GM19467 (cell line): ENCODE measurements around the gene ZNF106.

Source experiments
- ATAC-seq: cut with Tn5 transposase; IDR thresholded peaks from one replicate; pipeline ENCODE4 v1.9.1; 2021; ENCODE audit warnings: mild to moderate bottlenecking, moderate library complexity; ENCODE audit not compliant: unreplicated experiment

ZNF106 gene

GRCh38 chr15:42409011-42409410, 81.9 kb downstream of the ZNF106 start:
- no peak for ATAC-seq

GRCh38 chr15:42408178-42408577, 82.8 kb downstream of the ZNF106 start:
- no peak for ATAC-seq

DNA sequence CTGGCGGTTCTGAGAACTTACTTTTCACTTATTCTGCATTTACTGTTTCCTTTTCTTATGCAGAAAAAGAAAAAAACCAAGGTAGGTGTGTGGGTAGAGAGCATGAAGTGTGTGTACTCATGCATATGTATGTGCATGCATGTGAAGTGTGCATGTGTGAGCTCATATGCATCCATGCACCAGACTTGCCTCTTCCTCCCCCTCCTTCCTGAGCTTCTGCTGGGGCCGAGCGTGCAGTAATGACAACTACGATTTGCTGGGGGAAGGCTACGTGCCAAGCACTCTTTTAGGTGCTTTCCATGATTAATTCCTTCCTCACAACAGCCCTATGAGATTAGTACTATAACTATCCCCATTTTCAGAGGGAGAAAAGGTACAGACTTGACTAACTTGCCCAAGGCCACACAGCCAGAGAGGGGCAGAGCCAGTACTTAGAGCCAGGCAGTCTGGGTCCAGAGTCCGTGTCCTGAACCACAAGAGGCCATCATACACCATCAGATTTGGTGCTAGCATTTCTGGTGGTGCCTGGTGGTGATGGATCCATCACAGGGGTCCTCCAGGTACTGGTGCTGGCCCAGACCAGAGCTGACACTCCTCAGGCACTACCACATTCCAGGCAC, 85.0 kb downstream of the ZNF106 start:
- no peak for ATAC-seq

- no peak for ATAC-seq
Observed at GRCh38 chr15:42404461-42405235, 86.3 kb downstream of the ZNF106 start.

- ATAC-seq, result no peak
Observed at GRCh38 chr15:42403389-42403788, 87.6 kb downstream of the ZNF106 start.

DNA sequence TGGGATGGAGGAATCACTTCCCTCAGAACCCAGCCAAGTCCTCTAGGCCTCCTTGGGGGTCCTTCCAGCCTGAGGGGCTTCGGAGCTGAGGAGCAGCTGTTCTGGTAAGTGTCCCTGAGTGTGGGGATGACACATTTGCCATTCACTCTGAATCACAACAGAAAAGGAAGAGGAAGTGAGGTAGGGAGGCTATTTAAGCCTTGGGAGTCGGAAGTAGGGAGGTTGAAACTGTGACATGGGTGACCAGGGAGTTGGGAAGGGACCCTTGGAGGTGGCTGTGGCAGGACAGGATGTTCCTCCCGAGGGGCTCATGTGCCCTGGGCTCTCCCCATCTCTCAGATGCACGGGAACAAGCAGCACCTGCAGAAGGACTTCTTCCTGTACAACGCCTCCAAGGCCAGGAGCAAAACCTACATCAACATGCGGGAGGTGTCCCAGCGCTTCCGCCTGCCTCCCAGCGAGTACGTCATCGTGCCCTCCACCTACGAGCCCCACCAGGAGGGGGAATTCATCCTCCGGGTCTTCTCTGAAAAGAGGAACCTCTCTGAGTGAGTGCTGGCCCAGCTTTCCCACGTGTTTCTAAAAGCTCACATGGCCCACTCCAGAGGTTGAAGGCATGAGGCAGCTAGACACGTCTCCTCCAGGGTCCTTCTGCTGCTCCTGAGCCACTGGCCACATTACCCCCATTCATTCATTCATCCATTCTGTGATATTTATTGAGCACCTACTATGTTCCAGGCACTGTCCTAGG, 88.3 kb downstream of the ZNF106 start:
- ATAC-seq, result no peak

DNA sequence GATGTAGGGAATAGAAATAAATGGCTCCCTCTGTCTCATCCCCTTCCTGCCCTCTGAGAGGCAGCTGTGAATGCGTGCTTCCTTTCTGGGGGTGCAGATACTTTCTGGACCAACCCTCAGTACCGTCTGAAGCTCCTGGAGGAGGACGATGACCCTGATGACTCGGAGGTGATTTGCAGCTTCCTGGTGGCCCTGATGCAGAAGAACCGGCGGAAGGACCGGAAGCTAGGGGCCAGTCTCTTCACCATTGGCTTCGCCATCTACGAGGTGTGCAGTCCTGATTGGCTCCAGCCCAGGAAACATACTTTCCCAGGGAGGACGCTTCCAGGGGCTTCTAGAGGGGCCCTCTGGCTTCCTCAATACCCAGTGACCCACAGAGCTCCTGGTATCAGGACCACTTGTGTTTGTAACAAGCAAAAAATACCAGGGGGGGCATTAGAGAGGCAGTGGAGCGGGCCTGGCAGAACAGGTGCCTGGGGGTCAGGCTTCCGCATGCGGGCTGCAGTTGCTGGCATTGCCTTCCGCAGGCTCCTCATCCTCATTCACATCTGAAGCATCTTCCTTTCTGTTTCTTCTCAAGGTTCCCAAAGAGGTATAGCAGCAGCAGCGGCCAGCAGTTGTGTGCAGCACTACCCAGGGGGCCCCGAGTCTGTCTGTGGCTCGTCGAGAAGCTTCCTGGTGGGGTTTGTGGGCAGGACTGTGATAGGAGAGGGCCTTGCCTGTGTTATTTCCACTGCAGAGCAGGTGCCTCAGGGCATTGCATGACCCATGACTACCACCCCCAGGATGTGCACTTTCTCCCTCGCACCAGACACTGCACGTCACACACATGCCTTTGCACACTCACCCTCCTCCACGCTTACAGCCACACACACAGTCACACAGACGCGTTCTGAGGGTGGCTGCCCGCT, 89.1 kb downstream of the ZNF106 start:
- no peak for ATAC-seq

DNA sequence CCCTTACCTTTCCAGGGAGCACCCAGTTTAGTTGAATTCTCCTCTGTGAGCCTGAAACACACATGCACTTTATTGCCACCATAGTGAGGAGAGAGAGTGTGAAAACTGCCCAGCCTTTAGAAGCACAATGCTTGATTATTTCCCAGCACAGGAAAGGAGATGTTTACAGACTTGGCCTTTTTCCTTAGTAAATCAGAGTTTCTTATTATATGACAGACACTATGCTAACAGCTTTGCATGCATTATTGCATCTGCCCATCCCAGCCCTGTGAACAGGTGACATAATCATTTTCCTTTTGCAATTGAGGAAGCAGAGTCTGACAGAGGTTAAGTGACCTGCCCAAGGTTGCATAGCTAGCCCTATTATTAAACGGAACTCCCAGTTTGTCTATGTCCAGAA, 95.1 kb downstream of the ZNF106 start:
- ATAC-seq, result no peak

GRCh38 chr15:42394106-42394505, 96.8 kb downstream of the ZNF106 start:
- ATAC-seq, result no peak

GRCh38 chr15:42392309-42393024, 98.5 kb downstream of the ZNF106 start:
- no peak for ATAC-seq

DNA sequence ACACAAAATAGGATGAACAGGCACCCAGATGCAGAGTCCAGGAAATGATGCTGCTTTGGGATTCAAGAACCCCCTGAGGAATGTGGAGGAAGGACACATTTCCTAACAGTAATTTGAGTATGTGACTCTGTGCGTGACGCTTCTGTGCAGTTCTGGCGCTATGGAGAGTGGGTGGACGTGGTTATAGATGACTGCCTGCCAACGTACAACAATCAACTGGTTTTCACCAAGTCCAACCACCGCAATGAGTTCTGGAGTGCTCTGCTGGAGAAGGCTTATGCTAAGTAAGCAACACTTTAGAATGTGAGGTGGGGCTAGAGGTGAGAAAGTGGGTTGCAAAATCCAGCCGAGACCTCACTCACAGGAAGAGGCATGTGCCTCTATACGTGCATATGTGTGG, 103.3 kb downstream of the ZNF106 start:
- ATAC-seq, result no peak

- ATAC-seq, result no peak
Observed at GRCh38 chr15:42385980-42386700, 104.8 kb downstream of the ZNF106 start.

- no peak for ATAC-seq
Observed at GRCh38 chr15:42385206-42385979, 105.5 kb downstream of the ZNF106 start.

DNA sequence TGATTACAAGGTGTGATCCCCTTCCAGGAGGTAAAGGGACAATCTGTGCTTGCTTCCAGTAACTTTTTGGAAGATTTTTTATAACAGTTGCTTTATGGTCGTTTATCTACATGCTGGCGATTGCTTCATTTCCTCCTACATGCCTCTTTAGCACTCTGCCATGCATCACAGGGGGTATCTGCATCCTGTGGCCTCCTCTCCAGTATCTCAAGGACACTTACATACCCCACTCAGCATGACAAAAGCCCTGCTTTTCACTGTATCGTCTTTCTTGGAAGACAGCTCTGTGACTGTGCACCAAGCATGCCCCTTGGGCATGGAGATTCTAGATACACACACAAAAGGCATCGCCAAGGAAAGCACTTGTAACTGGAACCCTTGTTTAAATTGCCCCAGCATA, 106.3 kb downstream of the ZNF106 start:
- ATAC-seq, result no peak

DNA sequence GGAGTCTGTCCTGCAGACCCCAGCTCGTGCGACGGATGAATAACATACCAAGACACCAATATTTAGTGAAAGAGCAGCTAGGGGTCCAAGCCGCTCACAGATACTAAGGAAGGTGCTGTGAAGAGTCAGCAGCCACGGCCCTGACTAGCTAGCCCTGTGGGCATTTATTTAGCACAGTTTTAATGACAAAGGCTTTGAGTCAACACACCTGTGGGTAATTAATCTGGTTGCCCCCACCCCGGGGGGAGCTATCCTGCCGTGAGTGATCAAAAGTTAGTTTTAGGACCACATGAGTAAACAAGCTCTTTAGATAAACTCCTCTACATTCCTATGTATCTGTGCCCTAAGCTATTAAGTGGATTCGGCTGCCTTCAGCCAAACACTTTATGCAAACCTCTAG, 112.9 kb downstream of the ZNF106 start:
- no peak for ATAC-seq

- no peak for ATAC-seq
Observed at GRCh38 chr15:42375941-42376340, 115.0 kb downstream of the ZNF106 start.

DNA sequence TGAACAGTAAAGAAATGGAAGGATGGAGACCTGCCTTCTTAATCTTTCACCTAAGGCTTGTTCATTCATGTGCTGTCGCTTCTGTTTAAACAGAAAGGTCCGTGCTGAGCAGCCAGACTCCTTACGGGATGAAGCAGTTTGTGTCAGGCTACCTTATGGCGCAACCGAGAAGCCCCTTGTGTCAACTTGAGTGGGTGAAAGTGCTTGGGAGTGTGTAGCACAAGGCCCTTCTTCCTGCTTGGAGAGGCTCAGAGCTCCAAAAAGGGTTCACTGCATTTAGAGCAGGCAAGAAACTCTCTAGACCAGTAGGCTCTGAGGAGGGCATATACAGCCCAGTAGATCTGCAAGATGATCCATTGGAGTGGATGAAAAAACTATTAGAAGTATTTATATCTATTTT, 115.7 kb downstream of the ZNF106 start:
- ATAC-seq, result no peak

- ATAC-seq, result no peak
Observed at GRCh38 chr15:42374810-42375209, 116.1 kb downstream of the ZNF106 start.

DNA sequence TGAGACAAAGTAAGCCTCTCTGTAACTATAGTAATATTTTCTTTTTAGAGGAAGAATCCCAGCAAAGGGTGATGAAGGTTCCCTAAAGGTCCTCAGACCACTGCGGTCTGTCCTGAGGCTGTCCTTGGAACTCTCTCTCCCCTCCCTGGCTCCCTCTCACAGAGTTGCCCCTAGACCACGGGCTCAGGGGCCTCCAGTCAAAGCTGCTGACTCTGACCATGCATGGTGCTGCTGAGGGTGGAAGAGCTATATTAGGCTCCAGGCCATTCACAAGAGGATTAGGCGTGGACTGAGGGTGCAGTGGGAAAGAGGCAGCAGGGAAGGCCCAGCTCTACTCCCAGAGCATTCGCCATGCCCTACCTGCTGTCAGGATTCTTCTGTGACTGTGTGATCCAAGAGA, 117.0 kb downstream of the ZNF106 start:
- ATAC-seq, result no peak
